Suppressor macrophage treated with lipopolysaccharide for 4 hours (primary cell): ENCODE measurements around the gene RBBP7.

ENCODE experiments used
- DNase-seq: peaks from one replicate; pipeline ENCODE4 v3.0.0-alpha.2; 2020

Gene RBBP7

GRCh38 chrX:16862829-16863228, 7.3 kb downstream of the RBBP7 start:
- DNase-seq, result no peak

GRCh38 chrX:16856744-16857143, 13.4 kb downstream of the RBBP7 start:
- DNase-seq, result no peak

- peak; percentile 31 for DNase-seq
Measured at GRCh38 chrX:16856076-16856404, 14.1 kb downstream of the RBBP7 start.

- no peak for DNase-seq
Measured at GRCh38 chrX:16855363-16856075, 14.6 kb downstream of the RBBP7 start.

- DNase-seq, result no peak
Measured at GRCh38 chrX:16853537-16853936, 16.6 kb downstream of the RBBP7 start.

- no peak for DNase-seq
Measured at GRCh38 chrX:16852617-16853179, 17.5 kb downstream of the RBBP7 start.

GRCh38 chrX:16851827-16852226, 18.3 kb downstream of the RBBP7 start:
- DNase-seq, result no peak

GRCh38 chrX:16851421-16851820, 18.7 kb downstream of the RBBP7 start:
- no peak for DNase-seq

- DNase-seq, result no peak
Measured at GRCh38 chrX:16848541-16848940, 21.6 kb downstream of the RBBP7 start.

- DNase-seq, result no peak
Measured at GRCh38 chrX:16845686-16846085, 24.5 kb downstream of the RBBP7 start.

- peak; percentile 4 for DNase-seq
Measured at GRCh38 chrX:16843208-16843909, 26.8 kb downstream of the RBBP7 start.

GRCh38 chrX:16842684-16843083, 27.5 kb downstream of the RBBP7 start:
- DNase-seq, result no peak

GRCh38 chrX:16839852-16840460, 30.2 kb downstream of the RBBP7 start:
- no peak for DNase-seq

- DNase-seq, result no peak
Measured at GRCh38 chrX:16839219-16839851, 30.8 kb downstream of the RBBP7 start.

GRCh38 chrX:16838202-16839066, 31.7 kb downstream of the RBBP7 start:
- no peak for DNase-seq

GRCh38 chrX:16836371-16836770, 33.8 kb downstream of the RBBP7 start:
- DNase-seq, result peak; percentile 28

GRCh38 chrX:16834806-16835205, 35.4 kb downstream of the RBBP7 start:
- DNase-seq, result no peak

- DNase-seq, result no peak
Measured at GRCh38 chrX:16832301-16832700, 37.9 kb downstream of the RBBP7 start.

- no peak for DNase-seq
Measured at GRCh38 chrX:16828124-16828908, 41.8 kb downstream of the RBBP7 start.

GRCh38 chrX:16827225-16827624, 42.9 kb downstream of the RBBP7 start:
- DNase-seq, result no peak

GRCh38 chrX:16826207-16826606, 44.0 kb downstream of the RBBP7 start:
- DNase-seq, result peak; percentile 28
